ENCODE results near the gene GATAD2B. TPM values are rescaled to one million over a fixed set of nuclear protein-coding genes. Genes with fewer than 3 reads are reported as not detected.

Gene GATAD2B
- total RNA-seq, 4 donors from 2014 or later = 16.8 to 26.5 (median 24.6) TPM

- H3K36me3 ChIP-seq = peaks cover 0 to 35% (median 0%) of the 10 kb centered on the region in 3 donors
- no peak overlapping the region for H3K4me3 ChIP-seq
- no peaks in the 10 kb centered on the region for H3K9me3 ChIP-seq
- DNase-seq (ENCODE audit: low spot score in 2 of 2) = no peak
- WGBS, 2 donors = 84 to 88% methylated on average over 1 to 7 of the region's 7 CpGs
- no peak for TF ChIP-seq POLR2A (IDR thresholded peaks at IDR 0.05)
- TF ChIP-seq EP300 (IDR thresholded peaks at IDR 0.05) = no peak
- no peak for TF ChIP-seq CTCF (IDR thresholded peaks at IDR 0.05)
- no peaks in the 10 kb centered on the region for H3K27me3 ChIP-seq
- H3K4me1 ChIP-seq = peaks cover 0 to 33% (median 5%) of the 10 kb centered on the region in 4 donors
- H3K27ac ChIP-seq = no peak overlapping the region
These were observed 120.7 kb downstream of the GATAD2B start for GRCh38 chr1:153801786-153802697.

GRCh38 chr1:153801028-153801625 is 121.6 kb downstream of the GATAD2B start:
- Histone ChIP-seq H3K27me3 (no peaks in the 10 kb centered on the region), H3K9me3 (no peaks in the 10 kb centered on the region), H3K4me1 (peaks cover 0 to 35% (median 4%) of the 10 kb centered on the region in 4 donors), H3K27ac (no peak overlapping the region), H3K36me3 (peaks cover 0 to 31% (median 0%) of the 10 kb centered on the region in 3 donors), H3K4me3 (no peak overlapping the region)
- no peak for TF ChIP-seq CTCF (IDR thresholded peaks at IDR 0.05)
- no peak for TF ChIP-seq EP300 (IDR thresholded peaks at IDR 0.05)
- TF ChIP-seq POLR2A (IDR thresholded peaks at IDR 0.05) = no peak
- 88 to 95% methylated on average over 6 of the region's 6 CpGs for WGBS, 2 donors
- DNase-seq (ENCODE audit: low spot score in 2 of 2) = no peak

- peaks cover 0 to 4% of the 10 kb centered on the region in 2 donors for H3K27me3 ChIP-seq
- no peak for TF ChIP-seq CTCF (IDR thresholded peaks at IDR 0.05)
- TF ChIP-seq POLR2A (IDR thresholded peaks at IDR 0.05) = no peak
- no peak for TF ChIP-seq EP300 (IDR thresholded peaks at IDR 0.05)
These were observed 122.3 kb downstream of the GATAD2B start for GRCh38 chr1:153800516-153800915.

GRCh38 chr1:153799566-153800465 is 123.0 kb downstream of the GATAD2B start:
- 89 to 90% methylated on average over 27 of the region's 27 CpGs for WGBS, 2 donors
- peaks cover 0 to 31% (median 0%) of the 10 kb centered on the region in 3 donors for H3K36me3 ChIP-seq

More at GRCh38 chr1:153800516-153800915, 122.3 kb downstream of the GATAD2B start:
- no peak overlapping the region for H3K27ac ChIP-seq
- H3K9me3 ChIP-seq = no peaks in the 10 kb centered on the region
- no peak overlapping the region for H3K4me3 ChIP-seq
- peaks cover 0 to 31% (median 0%) of the 10 kb centered on the region in 3 donors for H3K36me3 ChIP-seq
- 64 to 95% methylated on average over 4 to 7 of the region's 7 CpGs for WGBS, 2 donors
- DNase-seq (ENCODE audit: low spot score in 2 of 2) = no peak
- H3K4me1 ChIP-seq = peaks cover 0 to 29% (median 2%) of the 10 kb centered on the region in 4 donors

More at GRCh38 chr1:153799566-153800465, 123.0 kb downstream of the GATAD2B start:
- Histone ChIP-seq H3K27ac (no peak overlapping the region), H3K9me3 (no peaks in the 10 kb centered on the region), H3K4me3 (no peak overlapping the region), H3K4me1 (peaks cover 0 to 24% (median 0%) of the 10 kb centered on the region in 4 donors), H3K27me3 (peaks cover 0 to 11% of the 10 kb centered on the region in 2 donors)
- no peak for DNase-seq (ENCODE audit: low spot score in 2 of 2)
- TF ChIP-seq POLR2A (IDR thresholded peaks at IDR 0.05) (no peak), EP300 (IDR thresholded peaks at IDR 0.05) (no peak), CTCF (IDR thresholded peaks at IDR 0.05) (no peak)
